Measurements from ENCODE around the gene HSPB7. TPM values are rescaled to one million over a fixed set of nuclear protein-coding genes. Genes with fewer than 3 reads are reported as not detected.
"Not testable (repeated sequence)": the region's sequence is repeated elsewhere in the genome, so short reads cannot be mapped to it uniquely, and the experiment has no call there.

Gene HSPB7
- total and polyA plus RNA-seq, 12 donors, result 4,333 to 6,425 (median 4,947) TPM

DNA sequence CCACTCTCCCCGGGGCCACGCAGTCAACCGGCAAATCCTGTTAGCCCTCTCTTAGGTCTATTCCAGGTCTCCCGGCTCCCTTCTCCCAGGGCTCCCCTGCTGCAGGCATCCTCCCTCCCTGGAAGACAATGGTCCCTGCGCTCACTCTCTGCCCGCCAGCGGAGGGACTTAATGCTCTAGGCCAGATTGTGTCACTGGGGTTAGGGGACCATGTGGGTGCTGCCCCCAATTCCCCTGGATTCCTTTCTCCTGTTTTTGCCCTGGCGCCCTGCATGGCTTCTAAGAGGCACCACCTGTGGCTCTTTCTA lies 47.4 kb upstream of the HSPB7 start:
- no peak for ATAC-seq
- H3K4me1 ChIP-seq, result peaks cover 11 to 39% (median 17%) of the 10 kb centered on the region in 9 donors
- H3K9me3 ChIP-seq, result no peaks in the 10 kb centered on the region
- TF ChIP-seq, protein P1, sequence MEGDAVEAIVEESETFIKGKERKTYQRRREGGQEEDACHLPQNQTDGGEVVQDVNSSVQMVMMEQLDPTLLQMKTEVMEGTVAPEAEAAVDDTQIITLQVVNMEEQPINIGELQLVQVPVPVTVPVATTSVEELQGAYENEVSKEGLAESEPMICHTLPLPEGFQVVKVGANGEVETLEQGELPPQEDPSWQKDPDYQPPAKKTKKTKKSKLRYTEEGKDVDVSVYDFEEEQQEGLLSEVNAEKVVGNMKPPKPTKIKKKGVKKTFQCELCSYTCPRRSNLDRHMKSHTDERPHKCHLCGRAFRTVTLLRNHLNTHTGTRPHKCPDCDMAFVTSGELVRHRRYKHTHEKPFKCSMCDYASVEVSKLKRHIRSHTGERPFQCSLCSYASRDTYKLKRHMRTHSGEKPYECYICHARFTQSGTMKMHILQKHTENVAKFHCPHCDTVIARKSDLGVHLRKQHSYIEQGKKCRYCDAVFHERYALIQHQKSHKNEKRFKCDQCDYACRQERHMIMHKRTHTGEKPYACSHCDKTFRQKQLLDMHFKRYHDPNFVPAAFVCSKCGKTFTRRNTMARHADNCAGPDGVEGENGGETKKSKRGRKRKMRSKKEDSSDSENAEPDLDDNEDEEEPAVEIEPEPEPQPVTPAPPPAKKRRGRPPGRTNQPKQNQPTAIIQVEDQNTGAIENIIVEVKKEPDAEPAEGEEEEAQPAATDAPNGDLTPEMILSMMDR (IDR thresholded peaks at IDR 0.05), result no peak
- intact Hi-C loops (cut with DNase I), result no loop called here
- no peak overlapping the region for H3K4me3 ChIP-seq
- WGBS, 2 donors, result 80 to 83% methylated on average over 8 of the region's 8 CpGs
- H3K27me3 ChIP-seq, result no peaks in the 10 kb centered on the region
- H3K27ac ChIP-seq, result no peak overlapping the region
- DNase-seq, result no peak
- no peaks in the 10 kb centered on the region for H3K36me3 ChIP-seq

DNA sequence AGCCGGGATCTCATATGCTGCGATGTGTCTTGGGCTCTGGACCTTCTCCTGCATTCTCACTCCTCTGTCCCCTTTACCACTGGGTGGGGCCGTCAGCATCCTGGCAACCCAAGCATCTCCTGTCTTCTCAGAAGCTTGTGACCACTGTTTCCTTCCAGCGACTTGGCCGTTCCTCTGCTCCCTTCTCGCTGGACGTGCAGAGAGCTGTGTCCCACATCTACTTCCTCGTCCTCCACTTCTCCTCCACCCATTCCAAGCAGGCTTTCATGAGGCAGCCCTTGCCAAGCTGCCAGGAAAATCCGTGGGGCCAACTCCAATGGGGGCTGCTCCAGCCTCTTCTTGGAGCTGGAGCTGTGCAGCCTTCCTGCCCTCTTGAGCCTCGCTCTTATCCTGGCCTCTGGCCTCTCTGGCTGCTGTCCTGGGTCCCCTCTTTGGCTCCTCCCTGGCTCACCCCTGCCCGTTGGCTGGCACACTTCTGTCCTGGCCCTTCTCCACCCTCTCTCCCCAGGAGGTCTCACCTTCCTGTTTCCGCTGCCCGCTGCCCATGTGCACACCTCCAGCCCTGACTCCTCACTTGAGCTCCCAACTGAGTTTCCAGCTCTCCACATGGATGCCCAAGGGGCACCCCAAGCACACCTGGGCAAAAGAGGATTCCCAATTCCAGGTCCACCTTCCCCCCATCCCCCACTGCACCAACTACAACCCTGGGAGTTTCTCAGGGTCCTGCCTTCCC lies 46.9 kb upstream of the HSPB7 start:
- WGBS, 2 donors, result 43 to 50% methylated on average over 13 of the region's 13 CpGs
- intact Hi-C loops (cut with DNase I), result no loop called here
- TF ChIP-seq, protein P1 (IDR thresholded peaks at IDR 0.05), result no peak
- H3K36me3 ChIP-seq, result no peaks in the 10 kb centered on the region
- peaks cover 11 to 39% (median 17%) of the 10 kb centered on the region in 9 donors for H3K4me1 ChIP-seq
- no peak overlapping the region for H3K27ac ChIP-seq
- no peak for DNase-seq
- ATAC-seq, result no peak
- no peaks in the 10 kb centered on the region for H3K9me3 ChIP-seq
- H3K4me3 ChIP-seq, result no peak overlapping the region
- no peaks in the 10 kb centered on the region for H3K27me3 ChIP-seq

DNA sequence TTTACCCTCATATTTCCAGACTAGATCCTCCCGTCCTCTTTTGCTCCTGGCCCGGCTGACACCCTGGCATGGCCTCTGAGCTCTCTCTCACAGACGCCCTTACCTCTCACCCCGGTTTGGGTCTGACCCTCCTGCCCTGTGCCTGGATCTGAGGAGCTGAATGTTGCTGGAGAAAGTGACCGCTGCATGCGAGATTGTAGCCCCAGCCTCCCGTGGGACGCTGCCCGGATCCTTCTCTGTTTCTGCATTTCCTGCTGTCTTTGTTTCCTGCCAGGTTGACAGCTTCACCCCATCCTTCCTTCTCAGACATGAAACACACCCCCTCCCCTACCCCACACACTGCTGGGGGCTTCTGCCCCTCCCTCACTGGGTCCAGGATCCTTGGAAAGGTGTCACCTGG lies 46.1 kb upstream of the HSPB7 start:
- TF ChIP-seq, protein P1 (IDR thresholded peaks at IDR 0.05), result no peak
- ATAC-seq, result no peak
- no peaks in the 10 kb centered on the region for H3K9me3 ChIP-seq
- 44 to 58% methylated on average over 9 of the region's 9 CpGs for WGBS, 2 donors
- DNase-seq, result no peak
- H3K27ac ChIP-seq, result no peak overlapping the region
- no peaks in the 10 kb centered on the region for H3K27me3 ChIP-seq
- no peaks in the 10 kb centered on the region for H3K36me3 ChIP-seq
- no peak overlapping the region for H3K4me3 ChIP-seq
- intact Hi-C loops (cut with DNase I), result no loop called here
- H3K4me1 ChIP-seq, result peaks cover 11 to 38% (median 17%) of the 10 kb centered on the region in 9 donors

DNA sequence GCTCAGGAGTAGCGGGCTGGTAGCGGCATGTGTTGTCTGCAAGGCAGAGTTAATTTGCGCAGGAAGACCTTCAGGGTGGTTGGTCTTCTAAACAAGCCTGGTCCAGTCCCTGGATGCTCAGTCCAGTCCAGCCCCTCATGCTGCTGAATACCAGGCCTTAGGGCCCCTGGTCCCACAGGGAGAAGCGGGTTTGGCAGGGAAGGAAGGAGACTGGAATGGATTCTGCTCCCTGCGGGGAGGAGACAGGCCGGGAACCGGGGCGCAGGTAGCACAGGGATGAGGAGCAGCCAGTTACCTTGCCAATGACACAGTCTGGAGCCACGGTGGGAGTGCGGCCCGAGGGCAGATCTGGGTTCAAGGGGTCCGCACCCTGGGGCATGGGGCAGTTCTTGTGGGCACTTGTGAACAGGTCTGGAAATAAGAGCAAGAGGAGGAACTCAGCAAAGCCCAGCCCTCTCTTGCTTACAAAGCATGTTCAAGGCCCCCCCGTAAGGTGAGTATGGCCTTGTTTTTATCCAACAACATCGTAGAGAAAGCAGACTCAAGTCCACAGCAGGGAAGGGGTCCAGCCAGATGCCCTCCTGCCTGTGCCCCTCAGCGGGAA lies 45.5 kb upstream of the HSPB7 start:
- intact Hi-C loops (cut with DNase I), result no loop called here
- Histone ChIP-seq H3K27ac (no peak overlapping the region), H3K27me3 (no peaks in the 10 kb centered on the region), H3K4me3 (no peak overlapping the region), H3K9me3 (no peaks in the 10 kb centered on the region), H3K36me3 (no peaks in the 10 kb centered on the region), H3K4me1 (peaks cover 6 to 32% (median 15%) of the 10 kb centered on the region in 9 donors)
- 92 to 94% methylated on average over 15 of the region's 15 CpGs for WGBS, 2 donors
- no peak for ATAC-seq
- DNase-seq, result no peak
- TF ChIP-seq, protein P1 (IDR thresholded peaks at IDR 0.05), result no peak

DNA sequence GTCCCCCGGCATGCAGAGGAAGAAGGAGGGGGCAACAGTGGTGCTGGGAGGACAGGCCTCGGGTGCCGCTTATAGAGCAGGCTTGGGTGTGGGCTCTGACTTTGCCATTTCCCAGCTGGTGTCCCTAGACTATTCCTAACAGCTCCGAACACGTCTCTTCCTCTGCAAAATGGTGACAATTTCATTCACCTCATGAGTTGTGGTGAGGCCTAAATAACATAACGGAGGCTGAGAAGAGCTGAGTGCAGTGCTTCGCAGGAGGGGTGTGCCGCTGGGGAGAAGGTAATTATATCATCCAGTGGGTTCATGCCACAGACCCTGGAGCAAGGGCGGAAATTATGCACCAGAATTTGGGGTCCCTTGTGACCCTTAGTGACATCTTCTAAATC lies 44.8 kb upstream of the HSPB7 start:
- ATAC-seq; H3K27ac ChIP-seq; intact Hi-C loops (cut with DNase I); H3K9me3 ChIP-seq; H3K27me3 ChIP-seq; H3K4me3 ChIP-seq; DNase-seq; H3K36me3 ChIP-seq: not testable (repeated sequence)
- 89 to 91% methylated on average over 9 of the region's 9 CpGs for WGBS, 2 donors
- H3K4me1 ChIP-seq, result peaks cover 0 to 26% (median 9%) of the 10 kb centered on the region in 9 donors

DNA sequence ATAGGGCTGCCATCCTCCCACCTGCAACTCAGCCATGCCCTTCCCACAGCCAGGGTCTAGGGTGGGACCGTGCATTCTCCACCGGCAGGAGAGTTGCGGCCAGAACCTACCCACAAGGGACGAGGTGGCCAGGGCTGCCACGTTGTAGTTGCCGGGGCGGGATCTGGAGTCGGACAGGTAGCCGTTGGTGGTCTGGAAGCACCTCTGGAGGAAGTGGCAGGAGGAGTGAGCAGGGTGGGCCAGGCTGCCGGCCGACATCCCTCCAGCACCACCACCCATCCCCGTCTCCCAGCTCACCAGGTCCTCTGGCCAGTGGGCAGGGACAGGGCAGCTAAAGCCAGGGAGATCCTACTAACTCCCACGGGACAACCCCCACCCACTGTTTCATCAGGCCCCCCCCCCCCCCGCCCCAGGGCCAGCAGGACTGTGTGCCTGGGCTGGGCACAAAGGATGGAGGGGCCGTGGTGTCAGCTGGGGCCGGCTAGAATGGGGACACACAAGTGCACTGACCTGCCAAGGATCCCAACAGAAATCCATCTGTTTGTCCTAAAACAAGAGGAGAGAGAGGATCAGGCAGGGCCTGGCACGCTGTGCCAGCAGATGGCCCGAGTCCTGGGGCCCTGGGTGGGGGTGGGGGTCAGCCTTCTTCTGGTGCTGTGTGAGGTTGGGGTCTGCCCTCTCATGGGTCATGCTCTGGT lies 44.3 kb upstream of the HSPB7 start:
- H3K27ac ChIP-seq; H3K9me3 ChIP-seq; ATAC-seq; H3K27me3 ChIP-seq; DNase-seq; H3K4me3 ChIP-seq; intact Hi-C loops (cut with DNase I); H3K36me3 ChIP-seq: not testable (repeated sequence)
- H3K4me1 ChIP-seq, result peaks cover 0 to 20% (median 6%) of the 10 kb centered on the region in 9 donors
- WGBS, 2 donors, result 78 to 86% methylated on average over 17 to 18 of the region's 18 CpGs
